ENCODE results near the gene RELN.

Gene RELN

GRCh38 chr7:103989785-103990767 is 618 bp upstream of the RELN start:
- no peak for DNase-seq

- DNase-seq = no peak
These were observed 824 bp downstream of the RELN start for GRCh38 chr7:103988468-103989199.

- DNase-seq = no peak
These were observed 2.0 kb downstream of the RELN start for GRCh38 chr7:103987451-103987850.

GRCh38 chr7:103985565-103986126 is 3.8 kb downstream of the RELN start:
- no peak for DNase-seq

GRCh38 chr7:103984050-103984449 is 5.4 kb downstream of the RELN start:
- no peak for DNase-seq

GRCh38 chr7:103983201-103983977 is 6.1 kb downstream of the RELN start:
- DNase-seq = no peak

- no peak for DNase-seq
These were observed 8.4 kb downstream of the RELN start for GRCh38 chr7:103981003-103981423.

GRCh38 chr7:103972779-103973434 is 16.6 kb downstream of the RELN start:
- no peak for DNase-seq

- DNase-seq = no peak
These were observed 22.1 kb downstream of the RELN start for GRCh38 chr7:103967401-103967800.

GRCh38 chr7:103966593-103967277 is 22.7 kb downstream of the RELN start:
- DNase-seq = no peak

GRCh38 chr7:103964269-103964668 is 25.2 kb downstream of the RELN start:
- no peak for DNase-seq

- DNase-seq = no peak
These were observed 27.4 kb downstream of the RELN start for GRCh38 chr7:103962070-103962469.

- DNase-seq = no peak
These were observed 31.1 kb downstream of the RELN start for GRCh38 chr7:103958284-103958818.

GRCh38 chr7:103955985-103956384 is 33.5 kb downstream of the RELN start:
- no peak for DNase-seq

- DNase-seq = no peak
These were observed 37.0 kb downstream of the RELN start for GRCh38 chr7:103952408-103952807.

- DNase-seq = no peak
These were observed 38.1 kb downstream of the RELN start for GRCh38 chr7:103951311-103951710.

- DNase-seq = no peak
These were observed 40.1 kb downstream of the RELN start for GRCh38 chr7:103949374-103949773.

- no peak for DNase-seq
These were observed 42.3 kb downstream of the RELN start for GRCh38 chr7:103947026-103947655.

GRCh38 chr7:103944230-103944900 is 45.1 kb downstream of the RELN start:
- DNase-seq = no peak

GRCh38 chr7:103941976-103942375 is 47.5 kb downstream of the RELN start:
- DNase-seq = no peak
